GM21515 (cell line): ENCODE measurements around the gene NUP107.
"Not testable (repeated sequence)": the region's sequence is repeated elsewhere in the genome, so short reads cannot be mapped to it uniquely, and the experiment has no call there.

Experiments used
- ATAC-seq: cut with Tn5 transposase; IDR thresholded peaks from one replicate; pipeline ENCODE4 v1.9.1; 2021; ENCODE audit not compliant: unreplicated experiment

Gene NUP107

GRCh38 chr12:68686595-68687521 is at the start of gene NUP107:
Gene NUP107 (plus strand): TSS chr12:68686978. CDS start chr12:68687066, 88 bp downstream.
- ATAC-seq: peak; percentile 95

GRCh38 chr12:68637439-68637838 is 49.3 kb upstream of the NUP107 start:
- ATAC-seq: not testable (repeated sequence)

GRCh38 chr12:68638171-68638570 is 48.6 kb upstream of the NUP107 start:
- no peak for ATAC-seq

- ATAC-seq: no peak
Measured at GRCh38 chr12:68638721-68639395, 47.9 kb upstream of the NUP107 start.

GRCh38 chr12:68639396-68639767 is 47.4 kb upstream of the NUP107 start:
- no peak for ATAC-seq

- ATAC-seq: peak; percentile 87
Measured at GRCh38 chr12:68641138-68641537, 45.6 kb upstream of the NUP107 start.

- ATAC-seq: no peak
Measured at GRCh38 chr12:68646484-68646883, 40.3 kb upstream of the NUP107 start.

- ATAC-seq: no peak
Measured at GRCh38 chr12:68647507-68647906, 39.3 kb upstream of the NUP107 start.

GRCh38 chr12:68648179-68648578 is 38.6 kb upstream of the NUP107 start:
- peak; percentile 48 for ATAC-seq

GRCh38 chr12:68665016-68665569 is 21.7 kb upstream of the NUP107 start:
- ATAC-seq: no peak

- no peak for ATAC-seq
Measured at GRCh38 chr12:68667291-68667690, 19.5 kb upstream of the NUP107 start.

GRCh38 chr12:68667896-68668295 is 18.9 kb upstream of the NUP107 start:
- ATAC-seq: no peak

GRCh38 chr12:68671179-68671578 is 15.6 kb upstream of the NUP107 start:
- no peak for ATAC-seq

- ATAC-seq: no peak
Measured at GRCh38 chr12:68673788-68674187, 13.0 kb upstream of the NUP107 start.

- no peak for ATAC-seq
Measured at GRCh38 chr12:68674376-68674775, 12.4 kb upstream of the NUP107 start.

GRCh38 chr12:68675101-68675842 is 11.5 kb upstream of the NUP107 start:
- no peak for ATAC-seq

- ATAC-seq: not testable (repeated sequence)
Measured at GRCh38 chr12:68676854-68677253, 9.9 kb upstream of the NUP107 start.

- no peak for ATAC-seq
Measured at GRCh38 chr12:68686262-68686594, 550 bp upstream of the NUP107 start.

GRCh38 chr12:68695454-68695853 is 8.7 kb downstream of the NUP107 start:
- ATAC-seq: no peak

- no peak for ATAC-seq
Measured at GRCh38 chr12:68699486-68699885, 12.7 kb downstream of the NUP107 start.

GRCh38 chr12:68727776-68728175 is 41.0 kb downstream of the NUP107 start:
- ATAC-seq: no peak
